HEK293 (cell line): Measurements from ENCODE around the gene PLA2G4A.

Experiments used
- KLF16 ChIP-seq: fragments of 450-650 bp; formaldehyde crosslinking; IDR thresholded peaks from 2 replicates; pipeline ENCODE4 v1.5.1; 2017; ENCODE audit warnings: missing biosample characterization, missing genetic modification characterization
- ZNF335 ChIP-seq: fragments of 450-650 bp; formaldehyde crosslinking; conservative IDR thresholded peaks from 2 replicates; pipeline ENCODE4 v1.5.1; 2016; ENCODE audit warnings: missing biosample characterization, missing genetic modification characterization
- TF ChIP-seq, protein P1 (sequence below): fragments of 450-650 bp; formaldehyde crosslinking; IDR thresholded peaks from 2 replicates; pipeline ENCODE4 v1.5.1; 2016; ENCODE audit warnings: missing biosample characterization, missing genetic modification characterization

- TF ChIP-seq ZNF335 (tag by site-specific recombination): no peak
- TF ChIP-seq KLF16 (tag by site-specific recombination): no peak
- TF ChIP-seq, protein P1, sequence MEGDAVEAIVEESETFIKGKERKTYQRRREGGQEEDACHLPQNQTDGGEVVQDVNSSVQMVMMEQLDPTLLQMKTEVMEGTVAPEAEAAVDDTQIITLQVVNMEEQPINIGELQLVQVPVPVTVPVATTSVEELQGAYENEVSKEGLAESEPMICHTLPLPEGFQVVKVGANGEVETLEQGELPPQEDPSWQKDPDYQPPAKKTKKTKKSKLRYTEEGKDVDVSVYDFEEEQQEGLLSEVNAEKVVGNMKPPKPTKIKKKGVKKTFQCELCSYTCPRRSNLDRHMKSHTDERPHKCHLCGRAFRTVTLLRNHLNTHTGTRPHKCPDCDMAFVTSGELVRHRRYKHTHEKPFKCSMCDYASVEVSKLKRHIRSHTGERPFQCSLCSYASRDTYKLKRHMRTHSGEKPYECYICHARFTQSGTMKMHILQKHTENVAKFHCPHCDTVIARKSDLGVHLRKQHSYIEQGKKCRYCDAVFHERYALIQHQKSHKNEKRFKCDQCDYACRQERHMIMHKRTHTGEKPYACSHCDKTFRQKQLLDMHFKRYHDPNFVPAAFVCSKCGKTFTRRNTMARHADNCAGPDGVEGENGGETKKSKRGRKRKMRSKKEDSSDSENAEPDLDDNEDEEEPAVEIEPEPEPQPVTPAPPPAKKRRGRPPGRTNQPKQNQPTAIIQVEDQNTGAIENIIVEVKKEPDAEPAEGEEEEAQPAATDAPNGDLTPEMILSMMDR (tag by site-specific recombination): no peak; the same call in 1 of the 2 replicates
These were observed 22.3 kb upstream of the PLA2G4A start for GRCh38 chr1:186806477-186806876.
